ENCODE measurements around the gene SEMA4C. TPM values are rescaled to one million over a fixed set of nuclear protein-coding genes. Genes with fewer than 3 reads are reported as not detected.

The SEMA4C gene
- polyA plus RNA-seq, 2 of the 4 experiments (the other 2 are of a cell fraction): 11.0 to 14.4 TPM

GRCh38 chr2:96843538-96844268 lies 26.2 kb downstream of the SEMA4C start, which contains the start of gene ANKRD23 (continued):
- TF ChIP-seq RFX5 (IDR thresholded peaks at IDR 0.05): no peak
- TF ChIP-seq NFE2L2 (conservative IDR thresholded peaks at IDR 0.05; ENCODE audit: low read length): no peak
- TF ChIP-seq KDM5A (IDR thresholded peaks at IDR 0.05): no peak
- no peak for TF ChIP-seq MYC (IDR thresholded peaks at IDR 0.05; ENCODE audit: borderline replicate concordance, low read length)
- no peak for TF ChIP-seq EHMT2 (IDR thresholded peaks at IDR 0.05; ENCODE audit: low read depth)
- no peak for TF ChIP-seq PHF8 (IDR thresholded peaks at IDR 0.05; ENCODE audit: borderline replicate concordance, low read depth)
- no peak for TF ChIP-seq SREBF2 (IDR thresholded peaks at IDR 0.05)
- TF ChIP-seq USF2 (IDR thresholded peaks at IDR 0.05): no peak
- no peak for TF ChIP-seq CTCF (IDR thresholded peaks at IDR 0.05)
- TF ChIP-seq ZSCAN20 (CRISPR knock-in tag; IDR thresholded peaks at IDR 0.05): no peak
- TF ChIP-seq POLR2A (IDR thresholded peaks at IDR 0.05; ENCODE audit: low read length): no peak
- no peak for TF ChIP-seq CEBPB (IDR thresholded peaks at IDR 0.05)
- no peak for TF ChIP-seq ZNF302 (CRISPR knock-in tag; IDR thresholded peaks at IDR 0.05)

- POLR2A ChIA-PET: no interaction called here
- H3K4me2 ChIP-seq: no peak overlapping the region
- WGBS (ENCODE audit: missing lambda C conversion rate): 88% methylated on average over 7 of the region's 7 CpGs
- no peak for ATAC-seq
- H3K9me3 ChIP-seq: no peaks in the 10 kb centered on the region
- DNase-seq (ENCODE audit: low read depth in 1 of 2, low spot score in 1 of 2): no peak
- no peak overlapping the region for H3K4me3 ChIP-seq
- CTCF ChIA-PET: interaction anchor here (1.3 to 1.9 kb wide), 3 partner anchors 10 to 27 kb away, joined by 4 to 7 read pairs (median 5); partner anchors contain the start of genes ANKRD39 and SEMA4C
- H3K4me1 ChIP-seq: no peaks in the 10 kb centered on the region
- no peak overlapping the region for H3K27ac ChIP-seq
- no peak for TF ChIP-seq TFCP2L1 (CRISPR knock-in tag; IDR thresholded peaks at IDR 0.05)
- no peak for TF ChIP-seq BCL3 (IDR thresholded peaks at IDR 0.05)
- FAIRE-seq: no peak
Observed at GRCh38 chr2:96842600-96842999, 27.3 kb downstream of the SEMA4C start.

- WGBS (ENCODE audit: missing lambda C conversion rate): 92% methylated on average over 13 of the region's 16 CpGs
- POLR2A ChIA-PET: no interaction called here
Observed at GRCh38 chr2:96841701-96842495, 28.0 kb downstream of the SEMA4C start.

More at GRCh38 chr2:96841701-96842495, 28.0 kb downstream of the SEMA4C start:
- no peak overlapping the region for H3K4me2 ChIP-seq
- H3K4me3 ChIP-seq: no peak overlapping the region
- TF ChIP-seq EHMT2 (IDR thresholded peaks at IDR 0.05; ENCODE audit: low read depth): no peak
- no peak for TF ChIP-seq ATOH8 (CRISPR knock-in tag; IDR thresholded peaks at IDR 0.05; ENCODE audit: low read depth)
- no peak for TF ChIP-seq ELK1 (IDR thresholded peaks at IDR 0.05; ENCODE audit: low read depth, low read length)
- TF ChIP-seq CHD2 (IDR thresholded peaks at IDR 0.05; ENCODE audit: low read length, partially characterized antibody): no peak
- no peak for TF ChIP-seq HEYL (CRISPR knock-in tag; IDR thresholded peaks at IDR 0.05)
- no peak for TF ChIP-seq HES2 (IDR thresholded peaks at IDR 0.05)
- no peak for TF ChIP-seq SREBF2 (IDR thresholded peaks at IDR 0.05)
- no peak for TF ChIP-seq RARB (CRISPR knock-in tag; IDR thresholded peaks at IDR 0.05)
- no peak for TF ChIP-seq JUNB (IDR thresholded peaks at IDR 0.05)
- TF ChIP-seq FOSL2 (IDR thresholded peaks at IDR 0.05): no peak
- TF ChIP-seq FOSL2 (CRISPR knock-in tag; IDR thresholded peaks at IDR 0.05): no peak
- TF ChIP-seq MYC (IDR thresholded peaks at IDR 0.05; ENCODE audit: borderline replicate concordance, low read length): no peak
- no peak for TF ChIP-seq CHD4 (IDR thresholded peaks at IDR 0.05; ENCODE audit: borderline replicate concordance)
- no peak for TF ChIP-seq FOSB (CRISPR knock-in tag; IDR thresholded peaks at IDR 0.05)
- TF ChIP-seq KDM5A (IDR thresholded peaks at IDR 0.05): no peak
- no peak for TF ChIP-seq MAX (IDR thresholded peaks at IDR 0.05)
- TF ChIP-seq ZSCAN20 (CRISPR knock-in tag; IDR thresholded peaks at IDR 0.05): no peak
- CTCF ChIA-PET: interaction anchor here (1.4 to 1.9 kb wide), 2 partner anchors 11 to 16 kb away, joined by 5 to 7 read pairs; partner anchors contain the start of gene ANKRD39
- no peaks in the 10 kb centered on the region for H3K9me3 ChIP-seq
- H3K4me1 ChIP-seq: no peaks in the 10 kb centered on the region
- ATAC-seq (peak in 1 of 2 experiments; percentile 5; a peak in 1 of 6 replicates), FAIRE-seq (no peak), DNase-seq (ENCODE audit: low read depth in 1 of 2, low spot score in 1 of 2) (no peak)
- no peak overlapping the region for H3K27ac ChIP-seq
